ENCODE measurements around the gene FOXL3.
"Not testable (repeated sequence)": the region's sequence is repeated elsewhere in the genome, so short reads cannot be mapped to it uniquely, and the experiment has no call there.

The FOXL3 gene

DNA sequence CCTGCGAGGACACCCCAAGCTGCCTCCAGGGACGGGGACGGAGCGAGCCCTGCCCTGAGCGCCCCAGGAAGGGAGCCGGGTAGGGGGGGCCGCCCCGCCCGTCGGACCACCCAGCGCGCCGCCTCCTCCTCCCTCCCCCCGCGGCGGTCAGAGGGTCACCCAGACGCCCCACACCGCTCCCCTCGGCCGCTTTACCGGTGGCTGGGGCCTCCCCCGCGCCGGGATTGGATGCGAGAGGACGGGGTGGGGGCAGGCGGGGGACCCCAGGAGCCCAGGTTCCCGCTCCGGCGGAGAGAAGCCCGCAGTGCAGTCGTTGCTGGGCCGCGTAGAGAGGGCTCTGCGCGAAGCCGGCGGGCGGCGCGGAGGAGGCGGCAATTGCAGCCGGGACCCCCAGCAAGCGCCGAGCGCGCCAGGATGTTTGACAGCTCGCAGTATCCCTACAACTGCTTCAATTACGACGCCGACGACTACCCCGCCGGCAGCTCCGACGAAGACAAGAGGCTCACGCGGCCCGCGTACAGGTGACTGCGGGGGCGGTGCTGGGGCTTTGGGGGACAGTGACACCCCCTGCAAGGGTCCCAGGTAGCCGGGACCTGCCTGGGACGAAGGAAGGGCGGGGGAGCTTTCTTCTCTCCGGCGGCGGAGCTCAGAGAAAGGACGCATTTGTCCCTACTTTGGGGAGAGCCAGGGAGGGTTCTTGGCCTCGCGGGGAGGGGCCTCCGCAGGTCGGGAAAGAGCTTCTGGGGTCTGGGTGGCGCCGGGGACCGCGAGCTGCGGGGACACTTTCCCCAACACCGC lies at the start of gene FOXL3:
Gene FOXL3 (plus strand): TSS at position 415 of the 798 bp plus-strand sequence. CDS start 0 bp downstream, at position 415.
- DNase-seq: no peak

DNA sequence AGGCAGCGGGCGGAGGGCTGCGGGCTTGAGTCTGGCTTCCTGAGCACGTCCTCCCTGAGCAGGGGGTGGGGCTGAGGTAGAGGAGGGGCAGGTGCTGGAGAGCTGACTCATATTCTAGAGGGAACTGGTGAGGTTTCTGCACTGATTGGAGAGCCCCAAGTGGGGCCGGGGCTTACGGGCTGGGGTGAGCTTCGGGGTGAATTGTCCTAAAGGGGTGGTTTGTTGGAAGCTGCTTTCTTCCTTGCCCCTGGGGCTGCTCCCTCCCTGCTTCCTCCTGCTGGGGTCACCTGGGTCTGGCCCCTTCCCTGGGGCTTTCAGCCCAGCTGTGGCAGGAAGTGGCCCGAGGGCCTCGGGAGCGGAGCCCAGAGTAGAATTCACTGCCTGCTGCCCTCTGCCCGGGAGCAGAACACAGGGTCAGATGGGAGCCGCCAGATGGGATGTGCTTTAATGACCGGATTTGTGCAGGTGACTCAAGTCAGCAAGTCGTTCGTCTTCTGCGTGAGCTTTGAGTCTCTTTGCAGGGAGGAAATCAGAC lies 49.0 kb upstream of the FOXL3 start:
- DNase-seq: no peak

DNA sequence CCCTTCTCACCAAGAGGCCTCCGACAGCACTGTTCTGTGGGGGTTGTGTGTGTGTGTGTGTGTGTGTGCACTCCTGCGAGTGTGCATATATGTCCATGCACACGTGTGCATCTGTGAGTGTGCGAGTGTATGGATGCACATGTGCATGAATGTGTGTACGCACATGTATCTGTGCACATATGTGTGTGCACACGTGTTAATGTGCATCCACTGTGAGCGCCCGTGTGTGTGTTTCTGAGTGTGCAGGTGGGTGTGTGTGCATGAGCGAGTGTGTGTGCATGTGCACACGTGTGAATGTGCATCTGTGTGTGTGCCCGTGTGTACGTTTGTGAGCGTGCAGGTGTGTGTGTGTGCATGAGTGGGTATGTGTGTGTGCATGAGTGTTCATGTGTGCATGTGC lies 48.5 kb upstream of the FOXL3 start:
- DNase-seq: no peak

DNA sequence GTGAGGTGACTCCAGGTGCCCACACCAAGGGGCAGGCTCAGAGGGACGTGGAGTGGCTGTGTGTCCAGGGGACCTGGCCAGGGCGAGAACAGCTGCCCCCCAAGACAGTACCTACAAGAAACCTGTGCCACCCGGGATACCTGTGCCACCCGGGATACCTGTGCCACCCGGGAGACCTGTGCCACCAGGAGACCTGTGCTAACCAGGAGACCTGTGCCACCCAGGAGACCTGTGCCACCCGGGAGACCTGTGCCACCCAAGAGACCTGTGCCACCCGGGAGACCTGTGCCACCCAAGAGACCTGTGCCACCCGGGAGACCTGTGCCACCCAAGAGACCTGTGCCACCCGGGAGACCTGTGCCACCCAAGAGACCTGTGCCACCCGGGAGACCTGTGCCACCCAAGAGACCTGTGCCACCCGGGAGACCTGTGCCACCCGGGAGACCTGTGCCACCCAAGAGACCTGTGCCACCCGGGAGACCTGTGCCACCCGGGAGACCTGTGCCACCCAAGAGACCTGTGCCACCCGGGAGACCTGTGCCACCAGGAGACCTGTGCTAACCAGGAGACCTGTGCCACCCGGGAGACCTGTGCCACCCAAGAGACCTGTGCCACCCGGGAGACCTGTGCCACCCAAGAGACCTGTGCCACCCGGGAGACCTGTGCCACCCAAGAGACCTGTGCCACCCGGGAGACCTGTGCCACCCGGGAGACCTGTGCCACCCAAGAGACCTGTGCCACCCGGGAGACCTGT lies 47.0 kb upstream of the FOXL3 start:
- not testable (repeated sequence) for DNase-seq

- not testable (repeated sequence) for DNase-seq
Observed at GRCh38 chr7:243580-243978, 46.4 kb upstream of the FOXL3 start.

DNA sequence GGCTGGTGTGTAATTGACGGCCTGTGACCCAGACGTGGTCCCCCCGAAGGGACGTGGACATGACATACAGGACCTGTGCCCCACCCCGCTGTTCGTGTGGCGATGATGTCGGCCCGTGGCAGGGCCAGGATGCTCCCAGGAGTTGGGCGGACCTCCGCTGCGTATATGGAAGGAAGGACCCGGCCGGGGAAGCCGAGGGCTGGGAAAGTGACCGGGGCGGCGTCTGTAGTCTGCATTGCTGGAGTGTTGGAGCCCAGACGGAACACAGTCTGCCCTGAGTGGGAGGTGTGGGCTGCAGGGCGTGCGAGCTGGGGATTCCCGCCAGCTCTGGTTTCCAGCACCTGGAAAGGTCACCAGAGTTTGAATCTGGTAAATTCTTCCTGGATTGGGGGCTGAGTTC lies 45.0 kb upstream of the FOXL3 start:
- DNase-seq: no peak

DNA sequence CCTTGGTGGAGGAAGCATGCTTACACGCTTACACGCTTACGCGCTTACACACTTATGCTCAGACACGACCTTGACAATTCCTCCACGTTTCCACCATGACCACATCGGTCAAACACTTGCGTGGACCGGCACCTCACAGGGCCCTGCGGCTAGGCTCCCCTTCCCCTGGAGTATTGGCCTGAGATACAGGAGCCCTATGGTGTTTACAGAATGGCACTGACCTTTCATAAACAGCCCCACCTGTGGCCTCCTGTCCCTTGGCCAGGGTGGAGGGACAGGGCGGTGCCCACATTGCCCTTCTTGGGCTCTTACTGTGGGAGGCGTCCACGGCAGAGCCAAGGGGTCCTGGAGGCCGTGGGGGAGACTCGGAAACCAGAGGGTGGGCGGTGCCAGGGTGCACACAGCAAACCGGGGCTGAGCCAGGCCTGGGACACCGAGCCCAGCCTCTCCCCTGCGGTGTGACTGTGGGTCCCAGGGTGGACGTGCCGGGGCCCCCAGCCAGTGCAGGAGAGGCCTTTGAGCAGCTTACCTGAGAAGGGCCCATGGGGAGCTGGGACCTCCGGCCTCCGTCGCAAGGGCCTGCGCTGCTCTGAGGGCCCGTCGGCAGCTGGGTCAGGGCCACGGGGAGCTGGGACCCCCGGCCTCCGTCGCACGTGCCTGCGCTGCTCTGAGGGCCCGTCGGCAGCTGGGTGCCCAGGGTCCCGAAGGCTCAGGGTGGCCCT lies 44.2 kb upstream of the FOXL3 start:
- DNase-seq: no peak

- no peak for DNase-seq
Observed at GRCh38 chr7:246451-246850, 43.5 kb upstream of the FOXL3 start.

DNA sequence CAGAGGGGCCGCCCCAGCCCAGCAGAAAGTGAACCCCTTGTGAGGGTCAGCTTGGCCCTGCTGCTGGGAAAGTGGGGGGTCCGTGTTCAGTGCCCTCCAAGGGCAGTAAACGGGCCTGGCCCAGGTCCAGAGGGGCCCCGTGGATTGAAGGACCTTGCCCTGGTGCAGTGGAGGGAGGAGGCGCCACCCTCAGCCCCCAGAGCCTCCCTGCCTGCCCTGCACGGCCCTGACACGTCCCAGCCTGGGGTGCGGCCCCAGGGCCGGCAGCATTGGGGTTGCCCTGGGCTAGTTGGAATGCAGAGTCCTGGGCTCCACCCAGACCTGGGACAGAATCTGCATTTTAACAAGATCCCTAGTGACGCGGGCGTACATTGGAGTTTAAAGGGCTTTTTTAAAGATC lies 42.8 kb upstream of the FOXL3 start:
- DNase-seq: no peak

DNA sequence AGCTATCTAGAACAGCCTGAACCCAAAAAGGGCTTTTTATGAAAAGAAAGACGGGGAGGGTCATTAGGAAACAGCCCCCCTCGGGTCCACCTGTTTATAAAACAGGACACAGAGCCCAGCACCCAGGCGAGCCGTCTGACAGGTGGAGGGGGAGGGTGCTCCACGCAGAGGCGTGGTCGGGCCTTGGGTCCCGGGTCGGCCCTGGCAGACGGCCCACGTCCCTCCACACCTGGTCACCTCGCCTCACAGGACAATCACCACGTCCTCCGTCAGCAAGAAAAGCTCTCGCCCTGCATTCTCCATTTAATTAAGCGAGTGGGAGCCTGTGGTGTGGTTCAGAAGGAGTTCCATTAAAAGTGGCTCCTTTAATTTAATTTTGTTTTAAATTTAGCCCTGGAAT lies 42.3 kb upstream of the FOXL3 start:
- no peak for DNase-seq

DNA sequence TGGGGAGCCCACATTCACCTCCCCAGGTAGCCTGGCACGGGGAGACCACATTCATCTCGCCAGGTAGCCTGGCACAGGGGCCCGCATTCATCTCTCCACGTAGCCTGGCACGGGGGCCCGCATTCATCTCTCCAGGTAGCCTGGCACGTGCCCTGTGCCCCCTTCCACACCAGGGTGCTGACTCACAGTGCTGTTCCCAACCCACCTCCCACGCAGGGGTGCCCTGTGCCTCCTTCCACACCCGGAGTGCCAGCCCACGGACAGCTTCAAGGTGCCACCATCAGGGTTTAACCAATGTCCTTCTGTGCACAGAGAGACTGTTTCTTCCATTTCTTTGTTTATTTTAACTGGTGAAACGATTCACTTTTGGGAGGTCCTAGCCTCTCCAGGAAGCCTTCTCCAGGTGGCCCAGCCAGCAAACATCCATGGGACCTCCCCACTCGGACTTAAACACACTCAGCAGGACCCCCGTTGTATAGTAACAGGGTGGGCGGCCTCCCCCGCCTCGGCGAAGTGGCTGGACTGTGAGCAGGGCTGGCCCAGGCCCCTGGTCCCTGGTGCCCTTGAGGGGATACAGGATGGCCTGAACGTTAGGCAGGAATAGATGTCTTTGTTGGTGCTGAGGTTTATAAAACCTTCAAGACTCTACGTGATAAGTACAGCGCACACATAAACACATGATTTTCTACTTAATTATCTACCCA lies 41.1 kb upstream of the FOXL3 start:
- DNase-seq: no peak

DNA sequence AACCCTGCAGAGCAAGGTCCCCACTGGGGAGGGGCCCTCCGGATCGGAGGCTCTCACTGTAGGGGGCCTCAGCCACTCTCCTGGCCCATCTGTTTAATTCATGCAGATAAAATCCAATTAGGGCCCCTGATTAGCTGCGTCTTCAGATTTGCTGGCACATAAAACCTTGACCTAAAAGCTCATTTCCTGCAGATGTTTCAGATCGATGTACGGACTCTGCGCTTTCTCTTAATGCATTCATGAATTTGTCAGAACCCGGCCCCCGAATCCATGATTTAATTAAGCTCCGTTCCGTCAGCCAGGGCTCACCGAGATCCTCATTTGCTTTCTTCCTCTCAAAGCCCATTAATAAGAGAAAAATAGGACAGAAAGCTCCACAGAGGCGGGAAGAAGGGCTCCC lies 40.0 kb upstream of the FOXL3 start:
- DNase-seq: no peak

GRCh38 chr7:250523-250922 lies 39.4 kb upstream of the FOXL3 start:
- DNase-seq: no peak

GRCh38 chr7:251005-251404 lies 39.0 kb upstream of the FOXL3 start:
- DNase-seq: no peak

- no peak for DNase-seq
Observed at GRCh38 chr7:251446-252175, 38.4 kb upstream of the FOXL3 start.

DNA sequence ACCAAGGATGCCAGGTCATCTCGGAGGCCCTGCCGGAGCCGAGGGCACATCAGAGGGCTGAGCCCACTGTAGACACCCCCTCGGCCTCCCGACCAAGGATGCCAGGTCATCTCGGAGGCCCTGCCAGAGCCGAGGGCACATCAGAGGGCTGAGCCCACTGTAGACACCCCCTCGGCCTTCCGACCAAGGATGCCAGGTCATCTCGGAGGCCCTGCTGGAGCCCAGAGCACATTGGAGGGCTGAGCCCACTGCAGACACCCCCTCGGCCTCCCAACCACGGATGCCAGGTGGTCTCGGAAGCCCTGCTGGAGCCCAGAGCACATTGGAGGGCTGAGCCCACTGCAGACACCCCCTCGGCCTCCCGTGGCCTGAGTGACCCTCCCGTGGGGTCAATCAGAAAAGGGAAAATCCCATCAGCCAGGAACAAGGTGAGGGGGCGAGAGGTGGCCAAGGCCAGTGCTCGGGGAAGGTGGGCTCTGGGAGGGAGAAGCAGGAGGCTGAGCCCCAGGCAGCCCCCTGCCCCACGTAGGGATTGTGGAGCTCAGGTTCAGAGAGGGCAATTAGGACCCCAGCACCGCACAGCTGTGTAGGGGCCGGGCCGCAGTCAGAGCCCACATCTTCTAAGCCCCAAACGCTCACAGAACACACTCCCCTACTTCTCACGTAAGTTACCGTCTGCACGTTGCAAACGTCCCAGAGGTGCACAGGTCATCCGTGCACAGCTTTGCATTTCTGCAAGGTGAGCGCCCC lies 37.6 kb upstream of the FOXL3 start:
- no peak for DNase-seq

DNA sequence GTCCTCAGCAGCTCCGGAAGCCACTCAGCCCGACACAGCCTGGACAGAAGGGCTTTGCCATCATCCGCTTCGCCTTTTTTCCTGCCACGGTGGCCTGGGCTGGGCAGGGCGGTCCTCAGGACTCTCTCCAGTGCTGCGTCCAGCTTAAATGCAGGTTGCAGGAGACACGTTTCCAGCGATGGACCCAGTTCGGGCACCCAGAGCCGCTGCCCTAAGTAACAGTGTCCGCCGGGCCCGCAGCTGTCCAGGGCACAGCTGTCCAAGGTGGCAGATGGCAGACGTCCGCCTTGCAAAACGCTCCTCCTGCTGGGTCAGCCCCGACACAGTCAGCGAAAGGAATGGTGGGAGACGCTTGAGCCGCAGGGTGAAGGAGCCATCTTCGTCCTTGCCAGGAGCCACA lies 37.0 kb upstream of the FOXL3 start:
- DNase-seq: no peak

DNA sequence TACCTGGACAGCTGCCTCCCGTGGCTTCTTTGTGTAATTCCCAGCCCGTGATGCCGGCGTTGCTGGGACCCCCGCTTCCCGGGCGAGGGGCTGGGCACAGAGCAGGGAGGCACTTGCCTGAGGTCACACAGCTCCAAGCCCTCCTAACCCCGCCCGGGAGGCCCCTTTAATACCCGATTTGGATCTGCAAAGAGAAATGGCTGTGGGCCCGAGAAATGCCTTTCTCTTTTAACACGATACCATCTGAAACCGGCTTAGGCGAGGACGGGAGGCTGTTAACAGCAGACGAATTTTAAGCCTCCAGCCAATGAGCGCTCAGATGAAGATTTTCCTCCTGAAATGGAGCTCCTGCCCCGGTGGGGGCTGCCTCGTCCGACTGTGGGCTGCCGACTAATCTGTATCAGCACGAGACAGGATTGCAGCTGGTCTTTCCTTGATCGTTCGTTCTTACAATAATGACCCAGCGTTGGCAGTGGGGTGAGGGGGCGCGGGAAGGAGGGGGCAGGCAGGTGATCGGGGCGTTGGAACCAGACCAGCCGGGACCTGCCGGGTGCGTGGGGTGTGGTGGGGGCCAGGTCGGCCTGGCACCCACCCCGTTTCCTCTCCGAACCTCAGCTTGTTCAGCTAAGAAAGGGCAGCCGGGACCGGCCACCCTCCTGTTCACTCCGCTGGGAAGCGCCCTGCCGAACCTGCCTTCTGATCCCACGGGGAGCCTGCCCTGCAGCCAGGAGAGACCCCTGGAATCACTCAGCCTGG lies 36.2 kb upstream of the FOXL3 start:
- no peak for DNase-seq

- DNase-seq: no peak
Observed at GRCh38 chr7:254337-255037, 35.5 kb upstream of the FOXL3 start.

DNA sequence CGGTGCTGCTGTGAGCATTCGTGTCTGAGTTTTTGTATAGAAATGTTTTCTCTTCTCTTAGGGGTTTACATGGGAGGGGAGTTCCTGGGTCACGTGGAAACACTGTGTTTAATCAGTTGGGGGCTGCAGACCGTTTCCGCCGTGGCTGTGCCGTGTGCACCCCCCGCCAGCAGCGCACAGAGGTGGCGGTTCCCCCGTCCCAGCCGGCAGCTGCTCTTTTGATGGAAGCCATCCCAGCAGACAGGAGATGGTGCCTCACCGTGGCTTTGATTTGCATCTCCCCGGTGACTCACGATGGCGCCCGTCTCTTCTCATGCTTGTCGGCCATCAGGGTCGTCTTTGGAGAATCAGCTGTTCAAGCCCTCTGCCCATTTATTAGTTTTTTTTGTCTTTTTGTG lies 34.9 kb upstream of the FOXL3 start:
- no peak for DNase-seq

Measured in activated CD8-positive, alpha-beta memory T cell treated with anti-CD3 and anti-CD28 coated beads for 24 hours (primary cell).